Spleen (tissue), 11 donors: ENCODE data around the gene SCN1B. TPM values are rescaled to one million over a fixed set of nuclear protein-coding genes. Genes with fewer than 3 reads are reported as not detected.

Experiments
- DNase-seq: peaks from one replicate; pipeline ENCODE4 v3.0.0-alpha.2; 2020
- H3K27ac ChIP-seq, 8 donors: fragments of 200-600 bp; sonication (generic) in 7 of 8; 1 replicate in 4 of 8; 2 replicates in 4 of 8; pipeline versions ENCODE4 v1.5.0 to v1.8.0; 2016 to 2021; ENCODE audit warnings: inconsistent platforms in 4 of 8, mild to moderate bottlenecking in 4 of 8, moderate library complexity in 1 of 8
- H3K27me3 ChIP-seq, 7 donors: fragments of 200-600 bp; sonication (generic) in 6 of 7; replicated peaks in 1 of 7; 1 replicate in 4 of 7; 2 replicates in 3 of 7; pipeline versions ENCODE4 v1.5.0 to v1.8.0; 2016 to 2021; ENCODE audit warnings: inconsistent platforms in 3 of 7, mild to moderate bottlenecking in 1 of 7
- H3K36me3 ChIP-seq, 6 donors: fragments of 200-600 bp; sonication (generic) in 5 of 6; 1 replicate in 4 of 6; 2 replicates in 2 of 6; pipeline versions ENCODE4 v1.5.0 to v1.8.0; 2016 to 2021; ENCODE audit warnings: inconsistent platforms in 2 of 6
- H3K4me1 ChIP-seq, 6 donors: fragments of 200-600 bp; sonication (generic) in 5 of 6; 1 replicate in 3 of 6; 2 replicates in 3 of 6; pipeline versions ENCODE4 v1.5.0 to v1.8.0; 2016 to 2021; ENCODE audit warnings: inconsistent platforms in 3 of 6
- H3K4me3 ChIP-seq, 8 donors: fragments of 200-600 bp; sonication (generic) in 7 of 8; 1 replicate in 4 of 8; 2 replicates in 4 of 8; pipeline versions ENCODE4 v1.5.0 to v1.8.0; 2016 to 2021; ENCODE audit warnings: inconsistent platforms in 4 of 8, mild to moderate bottlenecking in 4 of 8, moderate library complexity in 2 of 8
- H3K9me3 ChIP-seq, 8 donors: fragments of 200-600 bp; sonication (generic) in 7 of 8; 1 replicate in 4 of 8; 2 replicates in 4 of 8; pipeline versions ENCODE4 v1.5.0 to v1.8.0; 2016 to 2021; ENCODE audit warnings: inconsistent platforms in 4 of 8
- CTCF ChIP-seq, 11 experiments: fragments of 200-600 bp in 7 of 11; fragments of 450-650 bp in 4 of 11; sonication (generic) in 4 of 11; IDR thresholded peaks in 8 of 11; conservative IDR thresholded peaks in 3 of 11; 1 replicate in 7 of 11; 2 replicates in 4 of 11; pipeline versions ENCODE4 v1.4.0 to v1.8.0; 2016 to 2021; ENCODE audit warnings: antibody characterized with exemption in 11 of 11, inconsistent platforms in 4 of 11, mild to moderate bottlenecking in 1 of 11
- POLR2A ChIP-seq, 3 donors: fragments of 450-650 bp; IDR thresholded peaks; one replicate each; pipeline ENCODE4 v1.5.1; 2017; ENCODE audit warnings: antibody characterized with exemption in 3 of 3, mild to moderate bottlenecking in 1 of 3
- POLR2AphosphoS5 ChIP-seq, 3 donors: sonication (generic); formaldehyde crosslinking; IDR thresholded peaks; one replicate each; pipeline ENCODE4 v1.5.1; 2017; ENCODE audit warnings: antibody characterized with exemption in 3 of 3
- WGBS, 5 donors: extraction: QIAGEN DNeasy Blood & Tissue Kit in 3 of 5; methylation state at CpG; one replicate each; pipeline versions ENCODE4 v1.1.5 to v1.1.7; 2013 to 2018; 5-methylcytosine and 5-hydroxymethylcytosine counted together
- intact Hi-C: fragments of 100-400 bp; cut with DNase I; formaldehyde crosslinking; loops from one replicate; pipeline ENCODE4 v1.15.0; 2023; ENCODE audit warnings: low total_unique reads
- polyA plus RNA-seq, 3 donors: library from polyadenylated mRNA; stranded (reverse); fragments of 200-250 nt; gene quantifications; one replicate each; pipeline ENCODE4 v1.2.1, GENCODE V29; 2013
- total RNA-seq, 7 donors: library from RNA; depleted of rRNA in 3 of 7; stranded (reverse); fragments of >200 nt in 3 of 7; fragmentation: NEBNext Ultra II Directional in 4 of 7; extraction: Animal tissue kit (Norgen Biotek cat#: 25700) in 4 of 7; gene quantifications; one replicate each; pipeline versions ENCODE4 v1.1.0 to v1.2.1, GENCODE V29; 2016 to 2021
- donor health status: healthy with polysubstance abuse.
- donor health status: DM: no; HTN: no; CAD: no; lungs with moderate emphysema.
- donor health status: DM: no; HTN: no; CAD: no.
- donor health status: Bipolar disorder and iron deficiency.
- donor health status: healthy.
- donor health status: DM: no; HTN: no; CAD: no.
- donor health status: DM: yes; HTN: yes; CAD: no.

SCN1B gene
- total and polyA plus RNA-seq, 10 donors, result 3.7 to 28.1 (median 13.1) TPM

GRCh38 chr19:35079826-35080225 lies 49.6 kb downstream of the SCN1B start:
- Histone ChIP-seq H3K27ac (no peak overlapping the region), H3K36me3 (no peaks in the 10 kb centered on the region), H3K4me3 (no peak overlapping the region), H3K4me1 (peaks cover 0 to 32% (median 9%) of the 10 kb centered on the region in 6 donors), H3K9me3 (no peaks in the 10 kb centered on the region), H3K27me3 (no peaks in the 10 kb centered on the region)
- 66 to 87% (median 81%) methylated on average over 5 to 14 of the region's 14 CpGs for WGBS, 5 donors
- intact Hi-C loops, result no loop called here
- TF ChIP-seq CTCF (IDR thresholded peaks at IDR 0.05 in 8 of 11, conservative IDR thresholded peaks at IDR 0.05 in 3 of 11), result no peak
- no peak for TF ChIP-seq POLR2A (IDR thresholded peaks at IDR 0.05)
- no peak for TF ChIP-seq POLR2AphosphoS5 (IDR thresholded peaks at IDR 0.05)
- no peak for DNase-seq

- Histone ChIP-seq H3K4me1 (peaks cover 4 to 34% (median 16%) of the 10 kb centered on the region in 6 donors), H3K9me3 (no peaks in the 10 kb centered on the region), H3K27ac (no peak overlapping the region), H3K27me3 (no peaks in the 10 kb centered on the region), H3K36me3 (no peaks in the 10 kb centered on the region), H3K4me3 (no peak overlapping the region)
- DNase-seq, result no peak
- 83 to 90% (median 87%) methylated on average over 8 to 16 of the region's 16 CpGs for WGBS, 5 donors
- intact Hi-C loops, result no loop called here
- TF ChIP-seq CTCF (IDR thresholded peaks at IDR 0.05 in 8 of 11, conservative IDR thresholded peaks at IDR 0.05 in 3 of 11), result no peak
- no peak for TF ChIP-seq POLR2A (IDR thresholded peaks at IDR 0.05)
- TF ChIP-seq POLR2AphosphoS5 (IDR thresholded peaks at IDR 0.05), result no peak
Observed at GRCh38 chr19:35080613-35081170, 50.4 kb downstream of the SCN1B start.

GRCh38 chr19:35081201-35081600 lies 50.9 kb downstream of the SCN1B start:
- no peaks in the 10 kb centered on the region for H3K36me3 ChIP-seq
- intact Hi-C loops, result no loop called here
- peaks cover 4 to 39% (median 20%) of the 10 kb centered on the region in 6 donors for H3K4me1 ChIP-seq
- no peak overlapping the region for H3K27ac ChIP-seq
- DNase-seq, result no peak
- no peak overlapping the region for H3K4me3 ChIP-seq
- H3K9me3 ChIP-seq, result no peaks in the 10 kb centered on the region
- H3K27me3 ChIP-seq, result no peaks in the 10 kb centered on the region
- 84 to 89% (median 85%) methylated on average over 6 of the region's 6 CpGs for whole genome bisulfite sequencing, 5 donors
- TF ChIP-seq POLR2AphosphoS5 (IDR thresholded peaks at IDR 0.05) (no peak), CTCF (IDR thresholded peaks at IDR 0.05 in 8 of 11, conservative IDR thresholded peaks at IDR 0.05 in 3 of 11) (no peak), POLR2A (IDR thresholded peaks at IDR 0.05) (no peak)

GRCh38 chr19:35083691-35084508 lies 53.6 kb downstream of the SCN1B start:
- Histone ChIP-seq H3K27ac (peak overlapping the region in 3 of 8 donors; percentile 36 to 89 (median 80)), H3K36me3 (no peaks in the 10 kb centered on the region), H3K4me1 (peaks cover 4 to 65% (median 28%) of the 10 kb centered on the region in 6 donors), H3K9me3 (no peaks in the 10 kb centered on the region), H3K4me3 (no peak overlapping the region), H3K27me3 (no peaks in the 10 kb centered on the region)
- intact Hi-C loops, result no loop called here
- 71 to 83% (median 76%) methylated on average over 15 of the region's 15 CpGs for WGBS, 5 donors
- TF ChIP-seq POLR2A (IDR thresholded peaks at IDR 0.05), result no peak
- no peak for TF ChIP-seq POLR2AphosphoS5 (IDR thresholded peaks at IDR 0.05)
- no peak for TF ChIP-seq CTCF (IDR thresholded peaks at IDR 0.05 in 8 of 11, conservative IDR thresholded peaks at IDR 0.05 in 3 of 11)
- DNase-seq, result no peak
